T-helper 1 cell (primary cell): ENCODE results near the gene TRPM8.
"Not testable (repeated sequence)": the region's sequence is repeated elsewhere in the genome, so short reads cannot be mapped to it uniquely, and the experiment has no call there.

ENCODE experiments used
- DNase-seq, 5 donors: peaks; one replicate each; pipeline ENCODE4 v3.0.0-alpha.2; 2012 to 2020
- total RNA-seq, 4 donors: gene quantifications; one replicate each; lab custom pipeline; 2026; lab: John Stamatoyannopoulos, UW

The TRPM8 gene
- total RNA-seq: 0 reads per million in 4 donors

DNA sequence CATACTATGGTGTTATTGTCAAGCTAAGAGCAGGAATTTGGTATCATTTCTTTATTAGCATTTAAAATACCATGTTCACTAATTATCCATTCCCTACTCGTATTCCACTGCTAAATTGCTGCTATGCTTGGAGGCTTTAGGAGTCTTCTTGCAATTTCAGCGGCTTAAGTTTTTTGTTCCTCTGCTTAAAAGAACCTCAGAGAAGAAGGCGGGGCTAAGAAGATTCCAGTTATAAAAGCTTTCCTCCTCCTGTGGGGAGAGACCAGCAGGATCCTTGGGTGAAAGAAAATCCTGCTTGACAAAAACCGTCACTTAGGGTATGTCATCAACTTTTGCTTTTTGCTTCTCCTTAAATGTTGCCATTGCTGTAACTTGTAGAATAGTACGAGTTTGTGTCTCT is at the start of gene TRPM8:
TSS of gene TRPM8 (plus strand) at position 258 of the 400 bp plus-strand sequence. CDS start 9,165 bp downstream, outside the sequence.
- no peak for DNase-seq

DNA sequence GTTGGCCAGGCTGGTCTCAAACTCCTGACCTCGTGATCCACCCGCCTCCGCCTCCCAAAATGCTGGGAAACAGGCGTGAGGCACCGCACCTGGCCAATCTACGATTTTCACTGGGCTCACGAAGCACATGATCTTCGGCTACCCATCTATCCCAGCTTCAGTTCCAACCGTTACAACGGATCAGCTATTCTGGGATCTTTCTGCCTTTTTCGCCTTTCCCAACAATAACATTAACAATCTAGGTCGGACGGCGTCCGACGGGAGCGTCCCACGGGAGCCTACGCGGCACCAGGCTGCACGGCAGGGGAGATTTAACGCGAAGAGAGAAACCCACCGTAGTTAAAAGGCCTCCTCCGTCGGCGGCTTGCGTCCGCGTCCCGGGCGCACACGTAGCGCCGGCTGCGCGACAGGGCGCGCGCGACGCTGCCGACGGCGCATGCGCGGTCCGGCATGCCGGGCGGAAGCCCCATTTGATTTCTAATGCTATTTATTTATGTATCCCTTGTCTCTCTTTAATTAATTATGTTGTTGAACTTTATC is 49.1 kb upstream of the TRPM8 start, which contains the start of gene MSL3B:
TSS of gene MSL3B (minus strand) at position 394 of the 540 bp plus-strand sequence.
- peak; percentile 20 to 66 (median 44) for DNase-seq

DNA sequence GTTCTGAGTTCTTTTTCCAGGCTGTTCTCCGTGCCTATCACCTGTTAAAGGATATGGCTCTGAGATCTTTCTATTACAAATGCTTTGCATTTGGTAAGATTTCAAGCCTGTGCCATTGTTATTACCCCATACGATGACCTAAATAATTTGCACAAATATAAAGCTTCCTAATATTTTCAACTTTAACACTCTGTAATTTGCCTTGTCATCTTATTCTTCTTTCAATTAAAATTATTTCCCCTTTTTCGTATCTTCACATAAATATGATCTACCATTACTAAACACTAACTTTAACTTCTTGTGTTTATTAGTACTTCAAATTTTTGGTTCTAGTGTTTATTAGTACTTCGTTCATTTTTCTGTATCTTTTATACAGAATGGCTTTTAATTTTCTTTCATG is 45.7 kb upstream of the TRPM8 start:
- no peak for DNase-seq

DNA sequence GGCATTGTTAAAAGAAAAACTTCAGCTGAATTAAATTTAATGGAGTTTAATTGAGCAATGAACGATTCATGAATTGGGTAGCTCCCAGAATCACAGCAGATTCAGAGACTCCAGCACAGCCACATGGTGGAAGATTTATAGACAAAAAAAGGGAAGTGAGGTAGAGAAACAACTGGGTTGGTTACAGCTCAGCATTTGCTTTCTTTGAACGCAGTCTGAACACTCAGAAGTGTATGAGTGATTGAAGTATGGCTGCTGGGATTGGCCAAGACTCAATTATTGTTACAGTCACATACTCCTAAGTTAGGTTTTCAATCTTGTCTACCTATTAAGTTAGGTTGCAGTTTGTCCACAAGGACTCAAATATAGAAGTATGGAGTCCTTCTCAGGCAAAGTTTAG is 45.0 kb upstream of the TRPM8 start:
- not testable (repeated sequence) for DNase-seq

DNA sequence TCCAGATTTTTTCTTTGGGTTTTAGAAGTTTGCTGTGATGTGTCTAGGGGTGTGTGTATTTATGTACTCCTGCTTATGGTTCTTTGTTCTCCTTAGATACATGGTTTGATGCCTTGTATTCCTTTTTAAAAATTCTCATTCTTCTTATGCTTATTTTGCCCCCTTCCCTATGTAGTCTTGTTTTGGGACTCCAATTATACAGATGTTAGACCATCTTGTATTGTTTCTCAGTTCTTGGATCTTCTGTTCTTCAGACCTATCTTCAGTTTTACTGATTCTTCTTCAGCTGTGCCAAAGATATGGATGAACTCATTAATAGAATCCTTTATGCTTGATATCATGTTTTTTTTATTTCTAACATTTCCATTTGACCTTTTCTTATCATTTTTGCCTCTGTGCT is 34.8 kb upstream of the TRPM8 start:
- DNase-seq: no peak

DNA sequence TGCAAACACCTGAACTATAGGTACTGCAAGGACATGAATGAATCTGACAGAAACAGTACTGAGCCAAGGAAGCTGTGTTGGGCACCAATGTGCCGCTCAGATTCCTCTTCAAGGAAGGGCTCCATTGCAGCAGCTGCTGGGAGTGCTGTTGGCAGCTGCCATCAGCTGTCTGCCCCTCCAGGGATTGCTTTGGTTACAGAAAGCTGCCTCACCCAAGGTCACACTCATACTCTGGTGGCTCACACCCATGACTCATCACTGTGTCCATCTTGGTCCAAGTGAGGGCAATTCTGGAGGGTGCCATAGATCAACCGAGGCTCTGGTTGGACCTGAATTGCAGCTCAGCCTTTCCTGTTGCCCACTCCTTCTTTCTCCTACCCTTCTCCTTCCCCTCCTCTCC is 24.4 kb upstream of the TRPM8 start:
- no peak for DNase-seq

DNA sequence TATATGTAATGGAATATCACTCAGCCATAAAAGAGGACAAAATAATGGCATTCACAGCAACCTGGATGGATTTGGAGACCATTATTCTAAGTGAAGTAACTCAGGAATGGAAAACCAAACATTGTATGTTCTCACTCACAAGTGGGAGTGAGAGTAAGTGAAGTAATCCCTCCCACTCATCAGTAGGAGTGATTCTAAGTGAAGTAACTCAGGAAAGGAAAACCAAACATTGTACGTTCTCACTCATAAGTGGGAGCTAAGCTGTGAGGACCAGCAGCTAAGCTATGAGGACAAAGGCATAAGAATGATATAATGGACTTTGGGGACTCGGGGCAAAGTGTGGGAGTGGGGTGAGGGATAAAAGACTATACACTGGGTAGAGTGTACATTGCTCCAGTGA is 20.9 kb upstream of the TRPM8 start:
- DNase-seq: not testable (repeated sequence)

DNA sequence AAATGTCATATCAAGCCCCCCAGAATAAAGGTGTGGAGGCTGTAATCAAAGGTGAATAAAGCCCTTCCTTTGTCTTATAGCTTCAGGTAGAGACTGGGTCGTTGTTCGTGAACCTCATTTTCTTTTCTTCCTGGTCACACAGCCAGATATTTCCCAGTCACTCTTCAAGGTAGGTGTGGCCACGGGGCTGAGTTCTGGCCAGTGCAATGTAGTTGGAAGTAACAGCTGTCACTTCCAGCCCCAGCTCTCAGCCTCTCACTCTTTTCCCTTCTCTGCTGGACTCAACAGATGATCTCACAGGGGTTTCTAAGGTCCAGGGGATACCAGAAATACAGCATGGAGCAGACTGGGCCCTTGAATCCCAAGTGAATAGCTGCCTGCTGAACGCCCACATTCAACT is 15.8 kb upstream of the TRPM8 start:
- DNase-seq: no peak

DNA sequence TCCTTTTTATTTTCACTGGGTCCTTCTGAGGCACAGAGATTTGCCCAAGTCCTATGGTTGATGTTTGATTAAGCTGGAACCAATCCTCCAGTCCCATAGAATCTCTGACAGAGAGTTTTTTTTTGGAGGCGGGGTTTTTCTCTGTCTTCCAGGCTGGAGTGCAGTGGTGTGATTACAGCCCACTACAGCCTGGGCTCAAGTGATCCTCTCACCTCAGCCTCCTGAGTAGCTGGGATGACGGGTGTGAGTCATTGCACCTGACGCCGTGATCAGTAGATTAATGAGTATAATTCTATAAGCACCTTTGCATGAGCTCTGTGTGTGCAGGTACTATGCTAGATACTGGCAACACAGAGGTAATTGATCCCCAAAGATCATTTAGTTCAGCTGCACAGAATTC is 15.3 kb upstream of the TRPM8 start:
- DNase-seq: no peak

DNA sequence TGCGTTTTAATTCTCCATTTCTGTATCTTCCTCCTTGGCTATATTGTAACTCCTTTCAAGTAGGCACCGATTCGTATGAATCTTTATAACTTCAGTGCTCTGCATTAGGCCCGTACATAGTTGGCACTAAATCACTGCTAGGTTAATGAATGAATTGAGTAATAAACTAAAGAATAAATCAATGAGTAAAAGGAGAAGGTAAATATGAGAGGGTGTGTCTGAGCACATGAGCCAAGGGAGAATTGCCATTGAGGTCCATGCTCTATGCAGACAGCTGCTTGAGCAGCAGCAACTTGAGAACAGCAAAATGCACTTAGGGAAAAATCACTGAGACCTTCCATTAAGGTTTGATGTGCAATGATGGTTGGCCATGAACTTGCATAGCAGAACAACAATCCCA is 11.2 kb upstream of the TRPM8 start:
- no peak for DNase-seq

DNA sequence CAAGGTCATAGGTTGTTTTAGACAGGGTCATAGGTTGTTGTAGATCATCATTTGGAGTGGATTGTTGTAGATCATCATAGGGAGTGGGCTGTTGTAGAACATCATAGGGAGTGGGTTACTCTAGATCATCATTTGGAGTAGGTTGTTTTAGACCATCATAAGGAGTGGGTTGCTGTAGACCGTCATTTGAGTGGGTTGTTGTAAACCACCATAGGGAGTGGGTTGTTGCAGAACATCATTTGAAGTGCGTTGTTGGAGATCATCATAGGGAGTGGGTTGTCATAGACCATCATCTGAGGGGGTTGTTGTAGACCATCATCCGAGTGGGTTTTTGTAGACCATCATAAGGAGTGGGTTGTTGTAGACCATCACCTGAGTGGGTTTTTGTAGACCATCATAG is 9.5 kb upstream of the TRPM8 start:
- no peak for DNase-seq

DNA sequence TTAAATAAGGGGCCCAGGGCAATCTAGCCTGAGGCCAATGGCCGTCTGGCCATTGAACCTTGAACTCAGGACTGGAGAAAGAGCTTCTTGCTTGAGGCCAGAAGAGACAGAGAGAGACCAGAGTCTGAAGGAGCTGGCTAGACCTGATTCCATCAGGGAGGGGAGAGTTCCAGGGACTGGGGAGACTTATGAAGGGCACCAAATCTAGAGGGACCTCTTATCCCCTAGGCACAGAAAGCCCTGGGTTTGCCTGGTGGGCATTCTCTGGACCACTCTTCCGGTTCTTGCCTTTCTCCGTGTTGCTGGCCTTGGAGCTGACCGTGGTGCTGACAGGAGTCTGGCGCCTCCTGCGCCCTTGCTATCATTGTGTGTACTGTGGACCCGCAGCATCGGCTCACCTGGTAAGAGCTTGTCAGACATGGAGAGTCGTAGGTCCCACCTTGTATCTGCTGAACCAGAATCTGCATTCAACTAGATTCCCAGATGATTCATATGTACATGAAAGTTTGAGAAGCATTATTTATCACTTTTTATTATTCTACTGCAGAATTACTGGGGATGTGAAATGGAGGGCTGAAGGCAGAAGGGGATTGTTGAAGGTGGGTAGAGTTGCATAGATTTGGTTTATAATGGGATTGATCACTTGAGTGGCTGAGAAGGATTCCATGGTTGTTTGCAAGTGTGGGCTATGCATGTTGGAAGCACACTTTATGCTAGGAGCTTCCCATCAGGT is 4.3 kb upstream of the TRPM8 start:
- peak in 1 of 5 donors; percentile 7 for DNase-seq

DNA sequence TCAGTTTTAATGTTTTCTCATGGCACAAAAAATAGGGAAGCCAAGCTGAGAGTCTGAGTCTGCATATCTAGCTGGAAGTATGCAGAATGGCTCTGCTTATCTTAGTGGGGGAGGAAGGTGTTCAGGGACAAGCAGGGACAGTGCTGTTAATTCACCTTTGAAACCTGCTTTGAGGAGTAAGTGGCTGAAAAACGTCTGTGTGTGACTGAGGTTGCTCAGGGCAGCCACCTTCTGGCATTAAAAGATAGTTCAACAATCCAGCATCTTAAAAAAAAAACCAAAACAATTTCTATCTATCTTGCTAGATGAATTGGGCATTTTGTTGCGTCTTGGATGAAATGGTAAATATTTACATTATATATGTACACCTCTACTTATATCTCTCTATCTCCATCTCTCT is 2.0 kb upstream of the TRPM8 start:
- DNase-seq: no peak

DNA sequence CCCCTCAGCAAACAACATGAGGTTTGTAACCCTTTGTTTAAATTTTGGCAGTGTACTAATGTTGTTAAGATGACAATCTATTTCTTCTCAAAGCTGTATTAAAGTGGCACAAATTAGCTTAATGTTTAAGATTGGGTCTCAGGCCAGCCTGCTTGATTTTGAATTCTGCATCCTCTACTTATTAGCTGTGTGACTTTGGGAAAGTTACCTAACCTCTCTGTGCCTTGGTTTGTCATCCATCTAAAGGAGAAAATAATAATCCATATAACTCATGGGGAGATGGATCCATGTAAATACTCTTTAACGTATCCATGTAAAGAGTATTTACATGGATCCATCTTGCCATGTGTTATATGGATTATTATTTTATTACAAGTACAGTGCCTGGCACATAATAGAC is 2.1 kb downstream of the TRPM8 start:
- DNase-seq: no peak

DNA sequence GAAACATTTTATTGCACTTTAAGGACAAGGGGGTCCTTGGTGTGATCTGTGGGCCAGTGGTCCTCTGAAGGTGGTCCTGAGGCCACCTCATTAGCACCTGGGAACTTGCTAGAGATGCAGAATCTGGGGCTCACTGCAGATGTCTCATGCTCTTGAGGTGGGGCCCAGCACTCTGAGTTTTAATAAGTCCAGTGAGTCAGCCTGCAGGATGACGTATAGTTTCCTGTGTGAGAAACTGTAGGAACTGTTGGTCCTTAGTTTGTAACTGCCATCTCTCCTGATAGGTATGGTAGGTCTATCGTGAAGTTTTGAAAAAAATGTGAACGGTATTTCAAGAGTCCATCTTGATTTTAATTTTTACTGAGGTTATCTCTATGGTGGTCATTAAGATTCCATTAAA is 2.8 kb downstream of the TRPM8 start:
- peak in 1 of 5 donors; percentile 55 for DNase-seq

DNA sequence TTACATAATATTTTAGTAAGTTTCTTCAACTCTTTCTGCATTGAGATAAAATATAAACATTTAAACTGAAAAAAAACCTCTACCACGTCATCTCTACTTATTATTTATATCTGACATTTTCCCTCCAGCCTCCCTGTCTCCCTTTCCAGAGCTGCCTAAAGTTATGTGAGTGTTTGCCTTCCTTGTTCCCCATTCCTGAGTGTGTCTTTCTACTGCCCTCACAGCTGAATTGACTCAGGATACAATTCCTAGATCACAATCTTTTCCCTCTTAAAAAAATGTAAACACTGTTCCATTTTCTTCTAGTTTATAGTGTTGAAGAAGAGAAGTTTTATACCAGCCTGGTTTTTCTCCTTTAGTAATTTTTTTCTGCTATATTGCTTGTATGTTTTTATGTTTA is 5.3 kb downstream of the TRPM8 start:
- DNase-seq: no peak

DNA sequence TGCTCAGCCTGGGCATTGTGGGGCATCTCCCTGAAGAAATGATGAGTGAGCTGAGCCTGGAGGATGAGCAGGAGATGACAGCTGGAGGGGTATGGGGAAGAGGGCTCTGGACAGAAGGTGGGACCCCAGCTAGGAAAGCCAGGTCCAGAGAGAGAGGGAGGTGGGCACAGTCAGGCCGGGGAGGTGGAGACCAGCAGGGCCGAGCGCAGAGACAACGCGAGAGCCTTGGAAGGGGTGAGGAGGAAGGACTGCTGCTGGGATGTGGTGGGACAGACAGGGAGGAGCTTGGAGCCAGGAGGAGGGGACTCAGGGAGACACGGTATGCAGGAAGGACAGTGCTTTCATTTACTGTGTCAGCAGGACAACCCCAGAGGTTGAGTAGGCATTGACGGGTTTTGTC is 8.2 kb downstream of the TRPM8 start:
- DNase-seq: no peak

DNA sequence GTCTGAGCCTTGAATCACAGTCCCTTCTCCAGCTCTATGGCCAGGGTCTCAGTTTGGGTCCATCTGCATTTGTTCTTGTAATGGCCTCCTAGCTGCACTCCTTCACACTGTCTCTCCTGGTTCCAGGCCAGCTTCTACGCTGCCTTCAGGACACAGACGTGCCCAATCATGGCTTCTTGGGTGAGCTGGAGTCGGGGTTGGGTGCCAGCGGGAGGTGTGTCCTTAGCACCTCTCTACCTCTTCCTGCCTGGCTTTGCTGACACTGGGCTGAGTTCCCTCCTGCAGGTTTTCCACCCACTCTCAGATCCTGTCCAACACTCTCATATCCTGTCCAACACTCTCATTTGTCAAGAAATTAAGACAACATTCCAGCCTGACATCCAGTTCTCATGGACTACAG is 9.6 kb downstream of the TRPM8 start:
- DNase-seq: no peak

DNA sequence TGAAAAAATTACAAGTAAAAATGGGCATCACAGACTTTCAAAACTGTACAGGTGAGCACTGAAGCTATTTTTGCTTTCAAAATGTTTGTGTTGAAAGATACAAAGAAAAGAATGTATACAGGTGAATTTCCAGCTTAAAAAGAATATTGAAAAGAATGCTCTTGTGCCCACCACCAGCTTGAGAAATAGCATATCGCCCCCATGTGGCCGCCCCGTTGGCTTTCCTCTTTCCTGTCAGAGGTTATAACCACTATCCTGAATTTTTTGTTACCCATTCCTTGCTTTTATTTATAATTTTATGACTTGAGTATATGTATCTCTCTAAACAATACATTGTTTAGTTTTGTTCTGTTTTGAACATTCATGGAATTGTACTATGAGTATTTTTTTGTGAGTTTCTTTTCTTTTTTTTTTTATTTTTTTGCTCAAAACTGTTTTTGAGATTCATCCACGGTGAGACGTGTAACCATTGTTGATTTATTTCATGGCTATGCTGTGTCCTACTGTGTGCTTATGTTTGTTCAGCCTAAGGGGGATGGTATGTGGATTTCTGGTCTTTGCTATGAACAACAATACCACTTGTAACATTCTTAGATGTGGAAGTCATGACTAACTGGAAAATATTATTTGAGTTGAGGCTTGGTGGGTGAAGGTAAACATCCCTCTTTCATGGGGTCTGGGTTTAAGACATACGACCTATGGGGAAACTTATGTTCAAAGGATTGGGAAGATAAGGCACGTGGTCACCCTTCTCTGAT is 11.6 kb downstream of the TRPM8 start:
- no peak for DNase-seq

DNA sequence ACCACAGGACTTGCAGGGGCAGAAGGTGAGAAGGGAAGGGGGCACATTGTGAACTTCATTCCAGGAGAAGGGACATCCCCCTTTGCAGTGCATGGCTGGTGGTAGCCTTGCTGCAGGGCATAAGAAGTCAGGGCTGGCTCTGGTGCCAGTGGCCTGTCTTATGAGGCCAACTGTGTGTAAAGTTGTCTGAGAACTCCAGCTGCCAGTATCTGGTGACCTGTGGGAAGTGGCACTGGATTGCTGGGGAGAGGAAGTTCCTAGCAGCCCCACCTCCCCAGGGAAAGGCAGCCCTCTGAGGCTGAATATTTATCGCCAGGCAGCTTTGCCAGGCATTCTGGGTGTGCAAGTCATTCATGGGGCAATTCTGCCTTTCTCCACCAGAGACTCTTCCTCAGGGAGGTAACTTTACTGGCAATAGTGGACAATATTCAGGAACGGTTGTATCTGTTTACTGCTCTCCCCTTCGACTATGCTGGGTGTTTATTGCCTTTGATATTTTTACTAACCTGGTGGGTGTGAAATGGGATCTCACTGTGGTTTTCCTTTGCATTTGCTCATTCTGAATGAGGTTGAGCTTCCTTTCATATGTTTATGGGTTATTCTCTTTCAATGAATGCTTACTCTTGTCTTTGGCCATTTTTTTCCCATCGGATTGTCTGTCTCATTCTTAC is 12.3 kb downstream of the TRPM8 start:
- DNase-seq: no peak

DNA sequence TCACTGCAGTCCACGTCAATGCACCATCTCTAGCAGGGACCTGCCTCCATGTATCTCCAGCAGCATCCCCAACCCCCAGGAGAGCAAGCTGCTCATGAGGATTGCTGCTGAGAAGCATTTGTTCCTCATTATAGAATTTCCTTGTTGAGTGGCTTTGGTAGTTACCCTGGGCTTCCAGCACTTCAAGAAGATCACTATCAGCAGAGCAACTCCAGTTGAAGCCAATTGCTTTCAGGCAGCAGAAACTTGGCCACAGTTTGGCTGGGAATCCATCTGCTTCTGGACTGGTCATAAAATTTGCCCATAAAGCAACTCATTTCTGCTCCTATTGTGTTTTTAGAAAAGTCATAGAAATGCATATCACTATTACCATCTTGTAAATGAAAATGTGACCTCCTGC is 17.4 kb downstream of the TRPM8 start:
- DNase-seq: no peak

DNA sequence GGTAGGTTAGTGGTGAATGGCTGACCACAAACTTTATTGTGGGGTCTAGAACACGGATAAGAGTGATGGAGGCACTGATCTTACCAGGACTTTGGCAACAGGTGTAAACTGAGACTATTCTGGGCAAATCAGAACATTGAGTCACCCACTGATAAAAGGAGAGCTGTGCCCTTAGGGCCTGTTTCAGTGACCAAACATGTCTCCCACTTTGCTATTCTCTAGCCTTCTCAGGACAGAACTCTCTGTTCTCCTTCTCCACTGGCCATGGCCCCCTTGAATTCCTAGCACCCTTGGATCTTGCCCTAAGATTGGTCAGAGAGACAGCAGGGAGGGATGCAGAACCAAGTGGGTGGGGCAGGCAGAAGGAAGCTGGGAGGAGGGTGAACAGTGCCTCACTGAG is 18.3 kb downstream of the TRPM8 start:
- no peak for DNase-seq

DNA sequence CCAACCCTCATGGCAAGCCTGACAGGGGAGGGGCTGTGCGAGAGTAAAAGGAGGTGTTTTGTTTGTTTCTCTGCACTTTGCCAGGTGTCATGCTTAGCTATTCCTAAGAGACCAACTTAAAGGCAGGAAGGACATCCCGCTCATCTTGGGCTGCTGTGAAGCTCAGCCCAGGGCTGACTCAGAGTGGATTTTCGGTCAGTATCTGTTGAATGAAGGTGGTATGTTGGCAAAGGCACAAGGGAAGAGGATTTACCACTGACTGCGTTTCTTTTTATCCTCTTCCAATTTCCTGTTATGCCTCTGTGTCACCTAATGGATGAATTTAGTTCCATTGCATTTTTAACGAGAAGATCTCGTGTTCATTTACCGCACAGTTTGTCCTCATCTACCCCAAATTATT is 18.9 kb downstream of the TRPM8 start:
- no peak for DNase-seq
